ENCODE measurements around the gene IFNGR2. TPM values are rescaled to one million over a fixed set of nuclear protein-coding genes. Genes with fewer than 3 reads are reported as not detected.

IFNGR2 gene
- total and polyA plus RNA-seq, 2 experiments from 2014 or later = 21.9 to 29.4 TPM

DNA sequence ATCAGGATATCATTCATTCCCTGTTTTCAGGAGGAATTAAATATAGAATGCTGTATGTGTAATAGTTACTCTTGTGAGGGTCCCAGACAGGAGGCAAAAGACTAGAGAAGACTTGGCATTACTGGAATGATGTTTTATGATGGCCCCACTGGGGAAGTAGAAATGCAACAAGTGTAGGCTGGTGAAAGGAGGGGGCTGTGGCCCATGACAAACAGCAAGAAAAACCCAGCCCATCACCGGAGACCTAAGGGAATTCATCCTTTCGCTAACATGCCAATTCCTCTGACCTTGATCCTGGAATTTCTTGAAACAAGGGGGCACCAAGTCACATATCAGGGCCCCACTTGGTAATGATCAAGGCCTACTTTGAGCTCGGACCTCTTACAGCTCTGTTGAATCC, 5.5 kb upstream of the IFNGR2 start:
- Histone ChIP-seq H2AFZ (no peak overlapping the region; the same call in 1 of the 2 replicates), H3K27ac (ENCODE audit: low read depth) (no peak overlapping the region), H3K9me2 (ENCODE audit: insufficient read depth) (no peaks in the 10 kb centered on the region), H4K20me1 (replicated peaks; ENCODE audit: insufficient read depth) (no peaks in the 10 kb centered on the region), H3K4me2 (no peak overlapping the region), H3K36me3 (ENCODE audit: insufficient read depth) (no peaks in the 10 kb centered on the region), H3K4me3 (no peak overlapping the region), H3K27me3 (ENCODE audit: insufficient read depth) (peaks cover 5% of the 10 kb centered on the region; the same call in 1 of the 2 replicates), H3F3A (replicated peaks; ENCODE audit: low read depth) (peaks cover 7% of the 10 kb centered on the region; the same call in 1 of the 2 replicates), H3K4me1 (ENCODE audit: insufficient read depth) (no peaks in the 10 kb centered on the region; the same call in 1 of the 2 replicates), H3K79me2 (replicated peaks; ENCODE audit: insufficient read depth) (no peaks in the 10 kb centered on the region)
- no peak for TF ChIP-seq NANOG (IDR thresholded peaks at IDR 0.05; ENCODE audit: borderline replicate concordance)
- no peak for TF ChIP-seq ZNF114 (CRISPR knock-in tag; IDR thresholded peaks at IDR 0.05)
- TF ChIP-seq STAT1 (IDR thresholded peaks at IDR 0.05; ENCODE audit: unreplicated experiment) = no peak
- no peak for TF ChIP-seq EZH2phosphoT487 (IDR thresholded peaks at IDR 0.05; ENCODE audit: unreplicated experiment)
- TF ChIP-seq, protein P1, sequence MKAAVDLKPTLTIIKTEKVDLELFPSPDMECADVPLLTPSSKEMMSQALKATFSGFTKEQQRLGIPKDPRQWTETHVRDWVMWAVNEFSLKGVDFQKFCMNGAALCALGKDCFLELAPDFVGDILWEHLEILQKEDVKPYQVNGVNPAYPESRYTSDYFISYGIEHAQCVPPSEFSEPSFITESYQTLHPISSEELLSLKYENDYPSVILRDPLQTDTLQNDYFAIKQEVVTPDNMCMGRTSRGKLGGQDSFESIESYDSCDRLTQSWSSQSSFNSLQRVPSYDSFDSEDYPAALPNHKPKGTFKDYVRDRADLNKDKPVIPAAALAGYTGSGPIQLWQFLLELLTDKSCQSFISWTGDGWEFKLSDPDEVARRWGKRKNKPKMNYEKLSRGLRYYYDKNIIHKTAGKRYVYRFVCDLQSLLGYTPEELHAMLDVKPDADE (IDR thresholded peaks at IDR 0.05) = no peak
- no peak for TF ChIP-seq ZNF331 (CRISPR knock-in tag; IDR thresholded peaks at IDR 0.05; ENCODE audit: low read depth)
- no peak for TF ChIP-seq CREB1 (CRISPR knock-in tag; IDR thresholded peaks at IDR 0.05; ENCODE audit: low read depth)
- TF ChIP-seq, protein P2, sequence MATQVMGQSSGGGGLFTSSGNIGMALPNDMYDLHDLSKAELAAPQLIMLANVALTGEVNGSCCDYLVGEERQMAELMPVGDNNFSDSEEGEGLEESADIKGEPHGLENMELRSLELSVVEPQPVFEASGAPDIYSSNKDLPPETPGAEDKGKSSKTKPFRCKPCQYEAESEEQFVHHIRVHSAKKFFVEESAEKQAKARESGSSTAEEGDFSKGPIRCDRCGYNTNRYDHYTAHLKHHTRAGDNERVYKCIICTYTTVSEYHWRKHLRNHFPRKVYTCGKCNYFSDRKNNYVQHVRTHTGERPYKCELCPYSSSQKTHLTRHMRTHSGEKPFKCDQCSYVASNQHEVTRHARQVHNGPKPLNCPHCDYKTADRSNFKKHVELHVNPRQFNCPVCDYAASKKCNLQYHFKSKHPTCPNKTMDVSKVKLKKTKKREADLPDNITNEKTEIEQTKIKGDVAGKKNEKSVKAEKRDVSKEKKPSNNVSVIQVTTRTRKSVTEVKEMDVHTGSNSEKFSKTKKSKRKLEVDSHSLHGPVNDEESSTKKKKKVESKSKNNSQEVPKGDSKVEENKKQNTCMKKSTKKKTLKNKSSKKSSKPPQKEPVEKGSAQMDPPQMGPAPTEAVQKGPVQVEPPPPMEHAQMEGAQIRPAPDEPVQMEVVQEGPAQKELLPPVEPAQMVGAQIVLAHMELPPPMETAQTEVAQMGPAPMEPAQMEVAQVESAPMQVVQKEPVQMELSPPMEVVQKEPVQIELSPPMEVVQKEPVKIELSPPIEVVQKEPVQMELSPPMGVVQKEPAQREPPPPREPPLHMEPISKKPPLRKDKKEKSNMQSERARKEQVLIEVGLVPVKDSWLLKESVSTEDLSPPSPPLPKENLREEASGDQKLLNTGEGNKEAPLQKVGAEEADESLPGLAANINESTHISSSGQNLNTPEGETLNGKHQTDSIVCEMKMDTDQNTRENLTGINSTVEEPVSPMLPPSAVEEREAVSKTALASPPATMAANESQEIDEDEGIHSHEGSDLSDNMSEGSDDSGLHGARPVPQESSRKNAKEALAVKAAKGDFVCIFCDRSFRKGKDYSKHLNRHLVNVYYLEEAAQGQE (IDR thresholded peaks at IDR 0.05; ENCODE audit: unreplicated experiment) = no peak
- TF ChIP-seq JUNB (IDR thresholded peaks at IDR 0.05; ENCODE audit: unreplicated experiment) = no peak
- no peak for TF ChIP-seq POLR2AphosphoS5 (IDR thresholded peaks at IDR 0.05; ENCODE audit: low read depth)
- no peak for TF ChIP-seq EZH2 (IDR thresholded peaks at IDR 0.05; ENCODE audit: low read depth, unreplicated experiment)
- TF ChIP-seq, protein P3, sequence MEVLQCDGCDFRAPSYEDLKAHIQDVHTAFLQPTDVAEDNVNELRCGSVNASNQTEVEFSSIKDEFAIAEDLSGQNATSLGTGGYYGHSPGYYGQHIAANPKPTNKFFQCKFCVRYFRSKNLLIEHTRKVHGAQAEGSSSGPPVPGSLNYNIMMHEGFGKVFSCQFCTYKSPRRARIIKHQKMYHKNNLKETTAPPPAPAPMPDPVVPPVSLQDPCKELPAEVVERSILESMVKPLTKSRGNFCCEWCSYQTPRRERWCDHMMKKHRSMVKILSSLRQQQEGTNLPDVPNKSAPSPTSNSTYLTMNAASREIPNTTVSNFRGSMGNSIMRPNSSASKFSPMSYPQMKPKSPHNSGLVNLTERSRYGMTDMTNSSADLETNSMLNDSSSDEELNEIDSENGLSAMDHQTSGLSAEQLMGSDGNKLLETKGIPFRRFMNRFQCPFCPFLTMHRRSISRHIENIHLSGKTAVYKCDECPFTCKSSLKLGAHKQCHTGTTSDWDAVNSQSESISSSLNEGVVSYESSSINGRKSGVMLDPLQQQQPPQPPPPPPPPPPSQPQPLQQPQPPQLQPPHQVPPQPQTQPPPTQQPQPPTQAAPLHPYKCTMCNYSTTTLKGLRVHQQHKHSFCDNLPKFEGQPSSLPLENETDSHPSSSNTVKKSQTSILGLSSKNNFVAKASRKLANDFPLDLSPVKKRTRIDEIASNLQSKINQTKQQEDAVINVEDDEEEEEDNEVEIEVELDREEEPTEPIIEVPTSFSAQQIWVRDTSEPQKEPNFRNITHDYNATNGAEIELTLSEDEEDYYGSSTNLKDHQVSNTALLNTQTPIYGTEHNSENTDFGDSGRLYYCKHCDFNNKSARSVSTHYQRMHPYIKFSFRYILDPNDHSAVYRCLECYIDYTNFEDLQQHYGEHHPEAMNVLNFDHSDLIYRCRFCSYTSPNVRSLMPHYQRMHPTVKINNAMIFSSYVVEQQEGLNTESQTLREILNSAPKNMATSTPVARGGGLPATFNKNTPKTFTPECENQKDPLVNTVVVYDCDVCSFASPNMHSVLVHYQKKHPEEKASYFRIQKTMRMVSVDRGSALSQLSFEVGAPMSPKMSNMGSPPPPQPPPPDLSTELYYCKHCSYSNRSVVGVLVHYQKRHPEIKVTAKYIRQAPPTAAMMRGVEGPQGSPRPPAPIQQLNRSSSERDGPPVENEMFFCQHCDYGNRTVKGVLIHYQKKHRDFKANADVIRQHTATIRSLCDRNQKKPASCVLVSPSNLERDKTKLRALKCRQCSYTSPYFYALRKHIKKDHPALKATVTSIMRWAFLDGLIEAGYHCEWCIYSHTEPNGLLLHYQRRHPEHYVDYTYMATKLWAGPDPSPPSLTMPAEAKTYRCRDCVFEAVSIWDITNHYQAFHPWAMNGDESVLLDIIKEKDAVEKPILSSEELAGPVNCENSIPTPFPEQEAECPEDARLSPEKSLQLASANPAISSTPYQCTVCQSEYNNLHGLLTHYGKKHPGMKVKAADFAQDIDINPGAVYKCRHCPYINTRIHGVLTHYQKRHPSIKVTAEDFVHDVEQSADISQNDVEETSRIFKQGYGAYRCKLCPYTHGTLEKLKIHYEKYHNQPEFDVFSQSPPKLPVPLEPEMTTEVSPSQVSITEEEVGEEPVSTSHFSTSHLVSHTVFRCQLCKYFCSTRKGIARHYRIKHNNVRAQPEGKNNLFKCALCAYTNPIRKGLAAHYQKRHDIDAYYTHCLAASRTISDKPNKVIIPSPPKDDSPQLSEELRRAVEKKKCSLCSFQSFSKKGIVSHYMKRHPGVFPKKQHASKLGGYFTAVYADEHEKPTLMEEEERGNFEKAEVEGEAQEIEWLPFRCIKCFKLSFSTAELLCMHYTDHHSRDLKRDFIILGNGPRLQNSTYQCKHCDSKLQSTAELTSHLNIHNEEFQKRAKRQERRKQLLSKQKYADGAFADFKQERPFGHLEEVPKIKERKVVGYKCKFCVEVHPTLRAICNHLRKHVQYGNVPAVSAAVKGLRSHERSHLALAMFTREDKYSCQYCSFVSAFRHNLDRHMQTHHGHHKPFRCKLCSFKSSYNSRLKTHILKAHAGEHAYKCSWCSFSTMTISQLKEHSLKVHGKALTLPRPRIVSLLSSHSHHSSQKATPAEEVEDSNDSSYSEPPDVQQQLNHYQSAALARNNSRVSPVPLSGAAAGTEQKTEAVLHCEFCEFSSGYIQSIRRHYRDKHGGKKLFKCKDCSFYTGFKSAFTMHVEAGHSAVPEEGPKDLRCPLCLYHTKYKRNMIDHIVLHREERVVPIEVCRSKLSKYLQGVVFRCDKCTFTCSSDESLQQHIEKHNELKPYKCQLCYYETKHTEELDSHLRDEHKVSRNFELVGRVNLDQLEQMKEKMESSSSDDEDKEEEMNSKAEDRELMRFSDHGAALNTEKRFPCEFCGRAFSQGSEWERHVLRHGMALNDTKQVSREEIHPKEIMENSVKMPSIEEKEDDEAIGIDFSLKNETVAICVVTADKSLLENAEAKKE (CRISPR knock-in tag; IDR thresholded peaks at IDR 0.05) = no peak
- TF ChIP-seq, protein P4, sequence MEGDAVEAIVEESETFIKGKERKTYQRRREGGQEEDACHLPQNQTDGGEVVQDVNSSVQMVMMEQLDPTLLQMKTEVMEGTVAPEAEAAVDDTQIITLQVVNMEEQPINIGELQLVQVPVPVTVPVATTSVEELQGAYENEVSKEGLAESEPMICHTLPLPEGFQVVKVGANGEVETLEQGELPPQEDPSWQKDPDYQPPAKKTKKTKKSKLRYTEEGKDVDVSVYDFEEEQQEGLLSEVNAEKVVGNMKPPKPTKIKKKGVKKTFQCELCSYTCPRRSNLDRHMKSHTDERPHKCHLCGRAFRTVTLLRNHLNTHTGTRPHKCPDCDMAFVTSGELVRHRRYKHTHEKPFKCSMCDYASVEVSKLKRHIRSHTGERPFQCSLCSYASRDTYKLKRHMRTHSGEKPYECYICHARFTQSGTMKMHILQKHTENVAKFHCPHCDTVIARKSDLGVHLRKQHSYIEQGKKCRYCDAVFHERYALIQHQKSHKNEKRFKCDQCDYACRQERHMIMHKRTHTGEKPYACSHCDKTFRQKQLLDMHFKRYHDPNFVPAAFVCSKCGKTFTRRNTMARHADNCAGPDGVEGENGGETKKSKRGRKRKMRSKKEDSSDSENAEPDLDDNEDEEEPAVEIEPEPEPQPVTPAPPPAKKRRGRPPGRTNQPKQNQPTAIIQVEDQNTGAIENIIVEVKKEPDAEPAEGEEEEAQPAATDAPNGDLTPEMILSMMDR (conservative IDR thresholded peaks at IDR 0.05; ENCODE audit: low read depth in 2 of 2) = no peak
- no peaks in the 10 kb centered on the region for H3K9me3 Mint-ChIP-seq
- H3K4me1 Mint-ChIP-seq = no peaks in the 10 kb centered on the region; the same call in 2 of the 3 replicates
- peaks cover 9% of the 10 kb centered on the region for H3K27me3 Mint-ChIP-seq (ENCODE audit: insufficient read depth, low read depth, poor library complexity)
- H3K36me3 Mint-ChIP-seq (ENCODE audit: low read depth) = no peaks in the 10 kb centered on the region
- no peak overlapping the region for H3K4me3 Mint-ChIP-seq
- ATAC-seq (no peak), DNase-seq (ENCODE audit: low spot score) (no peak)
- H3K27ac Mint-ChIP-seq = no peak overlapping the region
